ENCODE measurements around the gene PLOD1.
A peak's percentile ranks its signal among the peaks of the same experiment; 100 is the strongest.

The PLOD1 gene

GRCh38 chr1:11979851-11980675 is 45.5 kb downstream of the PLOD1 start, which contains the start of gene MFN2:
TSS of gene MFN2 (plus strand) at chr1:11980444. CDS start at chr1:11989169, 8,725 bp downstream.
- peak; percentile 95 for DNase-seq

GRCh38 chr1:11980676-11980972 is 46.1 kb downstream of the PLOD1 start:
- no peak for DNase-seq

- DNase-seq = no peak
These were observed 47.0 kb downstream of the PLOD1 start for GRCh38 chr1:11981378-11982009.

GRCh38 chr1:11982010-11982392 is 47.5 kb downstream of the PLOD1 start:
- DNase-seq = no peak

- no peak for DNase-seq
These were observed 49.6 kb downstream of the PLOD1 start for GRCh38 chr1:11984121-11984520.

- DNase-seq = no peak
These were observed 50.1 kb downstream of the PLOD1 start for GRCh38 chr1:11984576-11984975.

- no peak for DNase-seq
These were observed 50.7 kb downstream of the PLOD1 start for GRCh38 chr1:11985171-11985570.

GRCh38 chr1:11985851-11986250 is 51.3 kb downstream of the PLOD1 start:
- DNase-seq = no peak

- DNase-seq = no peak
These were observed 55.2 kb downstream of the PLOD1 start for GRCh38 chr1:11989669-11990068.

- no peak for DNase-seq
These were observed 56.0 kb downstream of the PLOD1 start for GRCh38 chr1:11990303-11991032.

- DNase-seq = no peak
These were observed 57.6 kb downstream of the PLOD1 start for GRCh38 chr1:11991969-11992676.

GRCh38 chr1:11997081-11997850 is 62.7 kb downstream of the PLOD1 start:
- DNase-seq = no peak

GRCh38 chr1:11998636-11999035 is 64.1 kb downstream of the PLOD1 start:
- DNase-seq = no peak

- DNase-seq = no peak
These were observed 64.7 kb downstream of the PLOD1 start for GRCh38 chr1:11999236-11999635.

GRCh38 chr1:12001249-12001917 is 66.9 kb downstream of the PLOD1 start:
- peak; percentile 15 for DNase-seq

GRCh38 chr1:12001996-12002493 is 67.5 kb downstream of the PLOD1 start:
- DNase-seq = no peak

- no peak for DNase-seq
These were observed 69.2 kb downstream of the PLOD1 start for GRCh38 chr1:12003762-12004161.

GRCh38 chr1:12005488-12006166 is 71.1 kb downstream of the PLOD1 start:
- no peak for DNase-seq

GRCh38 chr1:12006167-12006921 is 71.8 kb downstream of the PLOD1 start:
- no peak for DNase-seq

GRCh38 chr1:12007204-12007603 is 72.7 kb downstream of the PLOD1 start:
- no peak for DNase-seq
